GM21390 (cell line): ENCODE results near the gene TNFRSF21.
"Not testable (repeated sequence)": the region's sequence is repeated elsewhere in the genome, so short reads cannot be mapped to it uniquely, and the experiment has no call there.

Experiments
- ATAC-seq: cut with Tn5 transposase; IDR thresholded peaks from one replicate; pipeline ENCODE4 v1.9.1; 2021; ENCODE audit not compliant: unreplicated experiment

Gene TNFRSF21, protein sequence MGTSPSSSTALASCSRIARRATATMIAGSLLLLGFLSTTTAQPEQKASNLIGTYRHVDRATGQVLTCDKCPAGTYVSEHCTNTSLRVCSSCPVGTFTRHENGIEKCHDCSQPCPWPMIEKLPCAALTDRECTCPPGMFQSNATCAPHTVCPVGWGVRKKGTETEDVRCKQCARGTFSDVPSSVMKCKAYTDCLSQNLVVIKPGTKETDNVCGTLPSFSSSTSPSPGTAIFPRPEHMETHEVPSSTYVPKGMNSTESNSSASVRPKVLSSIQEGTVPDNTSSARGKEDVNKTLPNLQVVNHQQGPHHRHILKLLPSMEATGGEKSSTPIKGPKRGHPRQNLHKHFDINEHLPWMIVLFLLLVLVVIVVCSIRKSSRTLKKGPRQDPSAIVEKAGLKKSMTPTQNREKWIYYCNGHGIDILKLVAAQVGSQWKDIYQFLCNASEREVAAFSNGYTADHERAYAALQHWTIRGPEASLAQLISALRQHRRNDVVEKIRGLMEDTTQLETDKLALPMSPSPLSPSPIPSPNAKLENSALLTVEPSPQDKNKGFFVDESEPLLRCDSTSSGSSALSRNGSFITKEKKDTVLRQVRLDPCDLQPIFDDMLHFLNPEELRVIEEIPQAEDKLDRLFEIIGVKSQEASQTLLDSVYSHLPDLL

DNA sequence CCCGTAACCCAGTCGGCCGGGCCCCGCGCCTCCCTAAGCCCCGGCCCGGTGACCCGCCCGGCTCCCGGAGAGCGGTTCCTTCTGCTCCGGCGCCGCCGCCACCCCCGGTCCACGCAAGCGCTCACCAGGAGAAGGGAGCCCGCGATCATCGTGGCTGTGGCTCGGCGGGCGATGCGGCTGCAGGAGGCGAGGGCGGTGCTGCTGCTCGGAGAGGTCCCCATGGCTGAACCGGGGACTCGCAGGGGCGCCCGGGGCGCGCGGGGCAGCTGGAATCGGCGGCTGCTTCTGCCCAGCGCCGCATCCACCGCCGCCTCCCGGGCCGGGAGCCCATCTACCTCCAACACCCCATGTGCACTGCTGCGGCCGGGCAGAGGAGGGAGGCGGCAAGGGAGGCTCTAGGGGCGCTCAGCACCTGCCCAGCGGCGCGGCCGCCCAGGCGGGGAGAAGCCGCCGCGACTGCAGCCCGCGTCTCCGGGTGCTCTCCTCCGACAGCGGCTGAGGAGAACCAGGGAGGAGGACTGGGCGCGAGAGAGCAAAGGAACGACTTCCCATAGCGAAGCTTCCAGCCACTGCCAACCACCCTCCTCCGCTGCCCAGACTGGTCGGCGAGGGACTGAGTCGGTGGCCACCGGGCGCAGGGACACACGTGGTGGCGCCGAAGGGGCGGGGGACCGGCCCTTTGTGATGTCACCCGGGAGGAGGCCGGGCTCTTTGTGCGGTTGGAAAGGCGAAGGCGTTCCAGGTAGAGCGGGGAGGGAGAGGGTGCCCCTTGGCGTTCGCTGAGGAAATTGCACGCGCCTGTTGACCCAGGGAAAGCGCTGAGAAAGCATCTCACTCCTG is at the start of gene TNFRSF21:
TNFRSF21 (minus strand) TSS at position 615 of the 840 bp plus-strand sequence; CDS start at position 221, 394 bp downstream.
- ATAC-seq, result peak; percentile 99

DNA sequence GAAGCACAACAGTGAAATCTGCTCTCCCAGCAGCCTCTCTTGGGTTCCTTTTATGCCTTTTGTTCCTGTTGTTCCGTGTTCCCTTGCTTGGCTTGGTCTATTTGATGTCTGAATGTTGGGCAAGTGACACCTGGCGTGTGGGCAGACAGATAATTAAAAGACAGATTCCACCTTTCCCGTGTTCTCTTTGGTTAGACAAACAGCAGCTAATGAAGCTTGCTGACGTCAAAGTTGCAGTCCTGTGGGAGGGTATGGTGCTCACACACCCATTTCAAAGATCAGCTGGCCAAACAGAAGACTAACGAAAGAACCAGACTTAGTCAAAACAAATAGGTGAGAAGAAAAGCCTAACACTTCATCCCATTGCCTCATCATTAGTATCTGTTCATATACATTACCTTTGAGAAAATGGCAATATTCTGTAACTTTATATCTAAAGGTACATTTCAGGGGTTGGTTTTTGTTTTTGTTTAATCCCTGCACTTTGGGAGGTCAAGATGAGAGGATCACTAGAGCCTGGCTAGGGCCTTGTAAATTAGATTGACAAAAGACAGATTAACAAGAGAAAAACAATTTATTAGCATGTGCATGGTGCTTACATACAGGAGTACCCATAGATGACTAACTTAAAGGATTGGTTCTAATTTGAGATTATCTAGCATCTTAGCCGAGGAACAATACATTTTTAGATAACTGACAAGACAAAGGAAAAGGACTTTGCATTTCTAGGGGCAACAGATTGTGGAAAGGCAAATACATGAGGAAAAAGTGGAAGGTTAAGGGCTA is 48.9 kb upstream of the TNFRSF21 start:
- ATAC-seq, result peak; percentile 47

DNA sequence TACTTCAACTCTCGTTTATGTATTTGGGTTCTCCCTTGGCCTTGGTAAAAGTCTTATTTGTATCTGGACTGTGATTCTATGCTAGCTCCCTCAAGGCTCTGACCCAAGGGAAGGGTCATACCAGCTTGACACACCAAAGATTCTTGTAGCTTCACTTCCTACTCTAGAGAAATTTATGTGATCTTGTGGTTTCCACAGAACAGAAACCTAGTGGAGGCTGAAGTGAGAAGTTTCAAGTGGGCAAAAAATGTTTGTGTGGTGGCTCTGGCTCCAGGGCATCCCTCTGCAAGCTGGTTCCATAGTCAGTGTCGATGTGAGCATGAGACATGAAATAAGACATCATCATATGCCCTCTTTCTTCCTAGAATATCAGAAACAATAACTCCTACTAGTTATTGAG is 48.1 kb upstream of the TNFRSF21 start:
- ATAC-seq, result peak; percentile 76

DNA sequence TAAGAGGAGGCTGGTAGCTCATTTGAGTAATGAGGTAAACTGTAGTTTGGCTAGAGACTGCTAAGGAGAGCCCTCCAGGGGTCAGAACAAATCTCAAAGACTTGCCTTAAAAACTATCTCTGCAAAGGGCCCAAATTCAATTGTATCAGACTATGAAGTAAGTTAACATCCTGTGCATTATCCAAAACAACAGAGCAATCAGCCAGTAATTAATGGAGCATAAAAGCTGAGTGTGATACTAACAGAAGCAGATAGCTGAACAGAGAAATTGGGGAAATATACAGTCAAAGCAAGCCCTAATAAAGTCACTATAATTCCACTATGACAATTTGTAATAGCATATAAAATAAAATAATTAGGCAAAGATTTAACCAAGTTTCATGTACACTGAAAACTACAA is 45.8 kb upstream of the TNFRSF21 start:
- no peak for ATAC-seq

DNA sequence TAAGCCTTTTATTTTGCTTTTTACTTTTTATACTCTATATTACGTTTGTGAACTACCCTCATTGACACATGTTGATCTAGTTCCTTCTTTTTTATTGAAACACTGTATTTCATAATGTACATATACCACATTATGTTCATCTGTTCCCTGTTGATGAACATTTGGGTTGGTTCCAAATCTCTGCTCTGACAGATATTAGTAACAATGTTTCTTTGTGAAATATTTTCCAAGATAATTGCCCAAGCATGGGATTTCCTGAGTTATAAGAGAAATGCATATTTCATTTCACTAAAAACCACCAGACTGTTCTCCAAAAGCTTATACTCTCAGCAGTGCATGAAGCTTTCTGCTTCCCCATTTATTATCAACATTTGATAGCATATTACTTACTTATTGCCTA is 44.2 kb upstream of the TNFRSF21 start:
- no peak for ATAC-seq

DNA sequence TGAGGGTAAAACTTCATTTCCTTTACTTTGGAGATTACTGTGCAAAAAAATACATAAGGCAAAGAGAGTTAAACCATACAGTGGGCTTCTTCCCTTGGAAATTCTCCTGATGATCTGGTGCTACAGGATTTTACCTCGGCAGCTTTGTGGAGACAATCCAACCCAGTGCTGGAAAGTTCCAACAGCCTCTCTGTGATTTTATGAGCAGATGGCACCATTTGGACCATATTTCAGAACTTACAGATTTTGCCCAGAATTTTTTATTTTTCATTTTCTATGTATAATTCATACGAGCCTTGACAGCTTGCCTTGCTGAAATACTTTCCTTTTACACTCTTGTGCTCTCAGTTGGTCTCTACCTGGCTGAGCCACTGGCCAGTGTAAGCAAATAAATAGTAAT is 43.3 kb upstream of the TNFRSF21 start:
- ATAC-seq, result no peak

DNA sequence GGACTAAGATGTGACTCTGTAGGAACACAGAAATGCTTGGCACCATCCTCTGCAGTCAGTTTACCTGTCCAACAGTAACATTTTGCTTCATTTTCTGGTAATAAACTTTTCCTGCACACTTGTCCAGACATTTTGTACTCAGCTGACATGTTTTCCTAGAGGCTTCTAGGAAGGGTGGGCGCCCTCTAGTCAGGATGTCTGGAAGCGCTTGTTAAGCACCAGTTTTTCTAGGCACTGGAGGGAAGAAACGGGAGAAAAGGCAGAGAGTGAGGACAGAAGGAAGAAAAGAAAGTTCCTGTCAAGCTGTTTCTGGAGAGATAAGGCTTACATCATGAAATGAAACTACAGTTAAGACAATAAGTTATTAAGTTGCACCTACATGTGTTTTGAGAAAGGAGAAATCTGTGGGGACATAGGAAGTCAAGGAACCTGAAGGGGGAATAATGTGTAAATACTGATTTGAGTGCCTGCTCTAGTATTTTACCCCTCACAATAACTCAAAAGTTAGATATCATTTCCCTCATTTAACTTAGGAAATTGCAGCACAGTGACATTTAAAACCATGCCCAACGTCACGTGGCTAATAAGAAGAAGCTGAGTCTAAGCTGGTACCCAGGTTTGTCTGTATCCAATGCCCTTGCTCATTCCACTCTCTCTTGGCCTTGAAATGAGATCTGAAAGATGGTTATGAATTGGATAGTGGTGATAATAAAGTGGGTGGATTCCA is 42.7 kb upstream of the TNFRSF21 start:
- no peak for ATAC-seq

DNA sequence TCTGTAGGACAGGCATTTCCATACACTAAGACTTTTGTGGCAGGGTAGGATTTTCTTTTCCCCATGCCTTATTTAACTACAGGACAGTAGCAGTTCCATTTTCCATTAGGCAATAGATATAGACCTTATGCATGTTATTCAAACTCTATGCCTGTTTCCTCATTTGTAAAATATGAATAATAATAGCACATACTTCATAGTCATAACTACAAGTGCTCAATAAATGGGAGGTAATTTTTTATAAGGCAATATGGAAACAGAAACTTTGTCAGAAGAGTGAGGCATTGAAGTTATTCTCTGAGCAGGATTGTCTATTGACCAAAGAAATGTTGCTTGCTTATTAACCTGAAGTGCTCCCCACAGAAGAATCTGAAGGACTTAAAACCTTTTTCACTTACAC is 41.9 kb upstream of the TNFRSF21 start:
- no peak for ATAC-seq

DNA sequence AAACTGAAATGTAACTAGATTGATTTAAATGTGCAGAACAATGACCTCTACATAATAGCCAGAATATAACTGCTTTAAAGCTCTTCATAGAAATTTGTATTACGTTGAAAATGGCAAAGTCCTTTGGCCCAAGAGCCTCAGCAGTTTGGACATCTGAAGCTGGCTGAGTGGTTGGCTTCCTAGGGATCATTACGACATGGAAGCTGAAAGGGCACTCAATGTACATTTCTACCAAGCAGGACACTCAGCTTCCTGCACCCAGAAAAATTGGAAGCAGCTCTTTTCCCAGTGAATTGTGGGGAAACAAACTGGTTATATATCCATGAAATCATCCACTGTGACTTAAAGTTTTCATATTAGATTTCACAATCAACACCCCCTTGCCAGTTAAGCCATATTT is 40.2 kb upstream of the TNFRSF21 start:
- ATAC-seq, result no peak

DNA sequence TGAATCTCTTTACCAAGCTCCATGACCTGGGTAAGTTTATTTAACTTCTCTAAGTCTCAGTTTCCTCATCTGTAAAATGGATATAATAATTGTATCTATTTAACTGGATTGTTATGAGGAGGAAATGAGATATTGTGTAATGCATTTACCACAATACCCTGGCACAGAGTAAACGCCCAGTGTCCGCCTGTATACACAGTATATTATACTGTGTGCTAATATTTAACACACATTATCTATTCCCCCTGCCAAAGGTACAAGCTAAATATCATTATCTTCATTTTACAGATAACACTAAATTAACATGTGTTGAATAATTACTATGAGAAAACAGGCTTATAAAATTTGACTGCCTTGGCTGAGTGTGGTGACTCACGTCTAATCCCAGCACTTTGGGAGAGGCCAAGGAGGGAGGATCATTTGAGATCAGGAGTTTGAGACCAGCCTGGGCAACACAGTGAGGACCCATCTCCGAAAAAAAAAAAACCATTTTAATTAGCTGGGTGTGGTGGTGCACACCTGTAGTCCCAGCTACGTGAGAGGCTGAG is 38.7 kb upstream of the TNFRSF21 start:
- ATAC-seq, result no peak

DNA sequence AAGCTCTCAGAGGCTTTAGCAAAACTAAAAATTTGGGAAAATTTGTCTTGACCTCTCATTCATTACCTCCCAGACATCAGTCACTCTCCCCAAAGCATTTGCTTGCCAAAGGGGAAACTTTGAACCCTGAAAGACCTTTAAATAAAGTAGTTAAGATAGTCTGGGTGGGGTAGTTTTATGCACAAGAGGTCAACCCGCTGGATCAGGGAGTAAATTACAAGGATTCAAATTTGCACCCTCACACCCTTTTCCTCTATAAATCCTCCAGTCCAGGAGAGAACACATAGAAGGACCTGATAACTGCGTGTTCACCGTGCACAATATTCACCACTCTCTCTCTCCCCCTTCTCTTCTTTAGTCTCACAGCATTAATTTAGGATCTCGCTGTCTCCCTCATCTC is 36.1 kb upstream of the TNFRSF21 start:
- no peak for ATAC-seq

DNA sequence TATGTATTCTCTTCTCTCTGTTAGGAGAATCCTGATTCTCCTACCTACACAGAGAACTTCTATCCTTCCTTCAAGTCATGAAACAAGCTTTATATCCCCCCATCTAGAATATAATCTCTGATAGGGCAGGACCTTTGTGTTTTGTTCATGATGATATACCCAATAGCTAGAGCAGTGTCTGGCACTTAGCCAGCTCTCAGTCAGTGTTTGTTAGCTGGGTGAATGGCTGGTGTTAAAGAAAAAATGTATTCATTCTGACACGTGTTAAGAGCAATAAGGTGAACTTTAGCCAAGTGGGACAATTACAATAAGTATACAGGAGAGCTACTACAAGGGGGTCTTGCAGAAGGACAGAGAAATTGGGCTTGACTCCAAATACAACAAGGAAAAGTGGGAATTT is 34.3 kb upstream of the TNFRSF21 start:
- no peak for ATAC-seq

DNA sequence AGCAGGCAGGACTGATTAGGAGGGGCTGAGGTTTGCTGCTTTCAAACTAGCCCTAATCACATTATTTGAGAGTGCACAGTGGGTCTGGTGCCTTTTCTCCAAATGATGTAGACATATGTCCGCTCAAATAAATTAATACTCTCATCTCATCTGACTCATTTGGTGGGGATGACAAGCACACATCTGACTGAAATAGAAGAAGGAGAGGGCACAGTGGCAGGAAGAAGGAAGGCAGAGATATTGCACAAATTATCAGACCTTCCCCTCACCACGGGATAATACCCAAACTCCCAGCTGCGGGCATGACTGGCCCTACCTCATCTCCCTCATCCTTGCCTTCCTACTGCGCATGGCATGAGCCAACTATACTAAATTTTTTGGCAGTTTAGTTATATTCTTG is 33.9 kb upstream of the TNFRSF21 start:
- no peak for ATAC-seq

DNA sequence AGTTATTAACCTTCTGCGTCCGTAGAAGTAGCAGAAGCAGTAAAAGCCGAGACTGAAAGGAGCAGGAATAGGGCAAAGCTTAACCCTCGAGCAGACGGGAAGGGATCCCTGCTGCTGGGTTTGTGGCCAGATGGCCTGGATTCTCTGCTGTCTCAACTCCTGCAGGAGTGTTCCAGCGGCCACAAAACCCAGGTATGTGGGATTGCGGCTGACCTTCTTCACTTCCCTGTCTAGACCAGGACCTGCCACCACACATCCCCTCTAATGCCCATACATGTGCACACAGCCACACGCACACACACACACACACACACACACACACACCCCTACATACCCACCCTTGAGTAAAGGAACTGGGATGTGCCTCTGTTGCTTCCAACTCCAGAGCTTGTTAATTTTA is 33.1 kb upstream of the TNFRSF21 start:
- ATAC-seq, result no peak

DNA sequence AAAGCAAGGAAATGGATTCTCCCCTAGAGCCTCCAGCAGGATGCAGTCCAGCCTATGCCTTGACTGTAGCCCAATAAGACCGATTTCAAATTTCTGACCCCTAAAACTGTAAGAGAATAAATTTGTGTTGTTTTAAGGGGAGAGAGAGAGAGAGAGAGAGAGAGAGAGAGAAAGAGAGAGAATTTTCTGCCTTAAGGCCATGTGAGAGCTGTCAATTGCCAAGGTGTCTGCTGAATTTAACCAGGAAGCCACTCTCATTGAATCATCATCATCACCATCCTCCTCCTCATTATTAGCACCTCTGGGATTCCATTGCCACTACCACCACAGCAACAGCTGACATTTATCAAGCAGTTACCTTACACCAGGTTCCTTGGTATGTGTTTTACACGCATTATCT is 27.8 kb upstream of the TNFRSF21 start:
- no peak for ATAC-seq

DNA sequence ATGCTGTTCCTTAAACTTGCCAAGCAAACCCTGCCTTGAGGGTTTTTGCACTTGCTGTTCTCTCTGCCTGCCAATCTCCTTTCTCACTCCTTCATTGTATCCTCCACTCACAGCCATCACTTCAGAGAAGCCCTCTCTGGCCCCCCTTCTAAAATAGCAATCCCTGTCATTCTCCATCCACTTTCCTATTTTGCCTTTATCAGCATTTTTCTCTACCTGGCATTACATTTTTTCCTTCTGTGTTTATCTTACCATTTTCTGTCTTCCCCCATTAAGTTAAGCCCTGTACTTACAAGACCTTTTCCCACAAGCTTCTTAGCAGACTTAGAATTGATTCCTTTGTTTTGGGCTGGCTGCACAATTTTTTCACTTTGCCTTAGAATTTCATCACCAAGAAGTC is 26.6 kb upstream of the TNFRSF21 start:
- ATAC-seq, result no peak

DNA sequence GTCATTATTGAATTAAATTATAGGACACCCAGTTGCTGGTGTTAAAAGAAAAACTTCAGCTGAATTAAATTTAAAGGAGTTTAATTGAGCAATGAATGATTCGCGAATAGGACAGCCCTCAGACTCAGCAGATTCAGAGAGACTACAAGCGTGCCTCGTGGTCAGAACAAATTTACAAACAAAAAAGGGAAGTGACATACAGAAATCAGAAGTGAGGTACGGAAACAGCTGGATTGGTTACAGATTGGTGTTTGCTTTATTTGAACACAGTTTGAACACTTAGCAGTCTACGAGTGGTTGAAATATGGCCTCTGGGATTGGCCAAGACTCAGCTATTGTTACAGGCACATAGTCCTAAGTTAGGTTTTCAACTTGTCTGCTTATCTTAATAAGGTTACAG is 25.8 kb upstream of the TNFRSF21 start:
- ATAC-seq, result peak; percentile 96

DNA sequence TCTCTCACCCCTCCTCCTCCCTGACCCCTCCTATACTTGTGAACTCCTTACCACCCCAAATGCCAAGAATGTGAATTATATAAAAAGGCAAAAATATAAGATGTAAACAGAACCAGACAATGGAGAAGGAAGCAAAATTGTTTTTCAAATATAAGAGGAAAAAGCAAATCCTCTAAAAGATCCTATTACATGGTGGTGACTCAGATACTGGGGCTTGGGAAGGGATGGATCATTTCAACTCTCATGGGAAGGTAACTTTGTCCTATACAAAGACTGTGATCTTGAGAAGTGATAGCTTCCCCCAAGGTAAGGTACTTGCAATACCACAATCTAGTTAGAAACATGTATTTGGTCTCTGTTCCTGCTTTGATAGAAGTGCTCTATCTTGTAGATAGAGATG is 24.6 kb upstream of the TNFRSF21 start:
- no peak for ATAC-seq

DNA sequence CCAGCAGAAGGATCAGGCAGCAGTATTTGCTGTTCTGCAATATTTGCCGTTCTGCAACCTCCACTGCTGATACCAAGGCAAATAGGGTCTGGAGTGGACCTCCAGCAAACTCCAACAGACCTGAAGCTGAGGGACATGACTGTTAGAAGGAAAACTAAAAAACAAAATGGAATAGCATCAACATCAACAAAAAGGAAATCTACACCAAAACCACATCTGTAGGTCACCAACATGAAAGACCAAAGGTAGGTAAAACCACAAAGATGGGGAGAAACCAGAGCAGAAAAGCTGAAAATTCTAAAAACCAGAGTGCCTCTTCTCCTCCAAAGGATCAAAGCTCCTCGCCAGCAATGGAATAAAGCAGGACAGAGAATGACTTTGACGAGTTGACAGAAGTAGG is 18.9 kb upstream of the TNFRSF21 start:
- not testable (repeated sequence) for ATAC-seq

DNA sequence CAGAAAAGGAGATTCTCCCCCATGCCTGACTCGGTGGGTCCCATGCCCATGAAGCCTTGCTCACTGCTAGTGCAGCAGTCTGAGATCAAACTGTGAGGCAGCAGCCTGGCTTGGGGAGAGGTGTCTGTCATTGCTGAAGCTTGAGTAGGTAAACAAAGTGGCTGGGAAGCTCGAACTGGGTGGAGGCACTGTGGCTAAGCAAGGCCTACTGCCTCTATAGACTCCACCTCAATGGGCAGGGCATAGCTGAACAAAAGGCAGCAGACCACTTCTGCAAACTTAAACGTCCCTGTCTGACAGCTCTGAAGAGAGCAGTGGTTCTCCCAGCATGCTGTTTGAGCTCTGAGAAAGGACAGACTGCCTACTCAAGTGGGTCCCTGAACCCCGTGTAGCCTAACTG is 18.4 kb upstream of the TNFRSF21 start:
- ATAC-seq, result not testable (repeated sequence)
